Loucy (cell line): Measurements from ENCODE around the gene ARRDC1.

ENCODE experiments used
- CTCF ChIP-seq: fragments of 200-600 bp; sonication (generic); conservative IDR thresholded peaks from 2 replicates; pipeline ENCODE4 v1.5.1; 2014; ENCODE audit warnings: mild to moderate bottlenecking, antibody characterized with exemption, low read length
- EZH2phosphoT487 ChIP-seq: fragments of 200-600 bp; IDR thresholded peaks from 2 replicates; pipeline ENCODE4 v1.6.1; 2018; ENCODE audit warnings: antibody characterized with exemption, mild to moderate bottlenecking, moderate library complexity, borderline replicate concordance

DNA sequence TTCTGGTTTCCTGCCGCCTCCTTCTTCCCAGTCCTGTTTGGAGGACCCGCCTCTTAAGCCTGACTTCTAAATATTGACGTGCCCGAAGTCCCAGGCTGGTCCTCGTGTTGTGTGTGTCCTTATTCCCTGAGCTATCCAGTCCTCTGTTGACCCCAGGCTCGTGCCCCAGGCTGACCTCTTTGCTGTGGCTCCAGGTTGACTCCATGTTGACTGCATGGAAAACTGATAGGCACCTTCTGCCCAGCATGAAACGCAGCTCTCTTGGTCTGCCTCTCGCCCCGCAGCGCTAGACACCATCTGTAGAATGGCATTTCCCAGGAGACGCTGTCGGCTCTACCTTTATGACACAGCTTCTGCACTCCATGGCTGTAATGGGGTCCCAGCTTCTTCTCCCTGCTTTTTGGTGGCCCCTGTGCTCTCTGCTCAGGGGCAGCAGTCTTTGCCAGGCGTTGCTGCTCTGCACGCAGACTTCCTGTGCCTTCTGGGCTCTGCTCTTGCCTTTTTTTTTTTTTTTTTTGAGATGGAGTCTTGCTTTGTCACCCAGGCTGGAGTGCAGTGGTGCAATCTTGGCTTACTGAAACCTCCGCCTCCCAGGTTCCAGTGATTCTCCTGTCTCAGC lies 41.7 kb downstream of the ARRDC1 start:
- no peak for TF ChIP-seq EZH2phosphoT487
- TF ChIP-seq CTCF: no peak
